GM19395 (cell line): Measurements from ENCODE around the gene TRPM1.

Source experiments
- ATAC-seq: cut with Tn5 transposase; IDR thresholded peaks from one replicate; pipeline ENCODE4 v1.9.1; 2021; ENCODE audit warnings: mild to moderate bottlenecking, moderate library complexity; ENCODE audit not compliant: unreplicated experiment

TRPM1 gene

GRCh38 chr15:31085359-31085758 is 16.2 kb downstream of the TRPM1 start:
- no peak for ATAC-seq

GRCh38 chr15:31084176-31084575 is 17.3 kb downstream of the TRPM1 start:
- ATAC-seq = no peak

GRCh38 chr15:31083370-31083780 is 18.1 kb downstream of the TRPM1 start:
- ATAC-seq = no peak

GRCh38 chr15:31082771-31083369 is 18.7 kb downstream of the TRPM1 start:
- ATAC-seq = no peak

- ATAC-seq = no peak
Observed at GRCh38 chr15:31081588-31082250, 19.8 kb downstream of the TRPM1 start.

GRCh38 chr15:31081056-31081455 is 20.5 kb downstream of the TRPM1 start:
- no peak for ATAC-seq

- no peak for ATAC-seq
Observed at GRCh38 chr15:31080591-31081014, 20.9 kb downstream of the TRPM1 start.

GRCh38 chr15:31079519-31079918 is 22.0 kb downstream of the TRPM1 start:
- ATAC-seq = no peak

GRCh38 chr15:31078471-31078870 is 23.1 kb downstream of the TRPM1 start:
- no peak for ATAC-seq

GRCh38 chr15:31077941-31078340 is 23.6 kb downstream of the TRPM1 start:
- no peak for ATAC-seq

- no peak for ATAC-seq
Observed at GRCh38 chr15:31077181-31077580, 24.3 kb downstream of the TRPM1 start.

GRCh38 chr15:31074321-31074720 is 27.2 kb downstream of the TRPM1 start:
- no peak for ATAC-seq

GRCh38 chr15:31070867-31071266 is 30.7 kb downstream of the TRPM1 start:
- no peak for ATAC-seq

- ATAC-seq = no peak
Observed at GRCh38 chr15:31069360-31070000, 32.0 kb downstream of the TRPM1 start.

- ATAC-seq = no peak
Observed at GRCh38 chr15:31067890-31068603, 33.5 kb downstream of the TRPM1 start.

- no peak for ATAC-seq
Observed at GRCh38 chr15:31065824-31066223, 35.7 kb downstream of the TRPM1 start.

GRCh38 chr15:31062911-31063310 is 38.6 kb downstream of the TRPM1 start:
- no peak for ATAC-seq

GRCh38 chr15:31062310-31062847 is 39.1 kb downstream of the TRPM1 start:
- no peak for ATAC-seq

- ATAC-seq = no peak
Observed at GRCh38 chr15:31060429-31061140, 40.9 kb downstream of the TRPM1 start.

GRCh38 chr15:31058236-31058962 is 43.1 kb downstream of the TRPM1 start:
- no peak for ATAC-seq
